ENCODE data around the gene DBNDD2. TPM values are rescaled to one million over a fixed set of nuclear protein-coding genes. Genes with fewer than 3 reads are reported as not detected.
A peak's percentile ranks its signal among the peaks of the same experiment; 100 is the strongest.

Gene DBNDD2
- total and polyA plus RNA-seq, 2 experiments from 2014 or later: 62.9 to 89.3 TPM

- Histone ChIP-seq H3K4me1 (ENCODE audit: low read depth) (no peaks in the 10 kb centered on the region), H3K9me3 (ENCODE audit: low read depth) (no peaks in the 10 kb centered on the region), H3K27me3 (no peaks in the 10 kb centered on the region), H3K4me3 (peak overlapping the region; percentile 23), H3K36me3 (no peaks in the 10 kb centered on the region), H3K27ac (no peak overlapping the region)
- no peak for TF ChIP-seq CTCF (IDR thresholded peaks at IDR 0.05; ENCODE audit: low read depth, low read length)
- no peak for DNase-seq (ENCODE audit: low read depth in 1 of 2, low spot score in 1 of 2)
These were observed 34.0 kb upstream of the DBNDD2 start for GRCh38 chr20:45374101-45374467.

- H3K36me3 ChIP-seq: no peaks in the 10 kb centered on the region
- no peak for DNase-seq (ENCODE audit: low read depth in 1 of 2, low spot score in 1 of 2)
These were observed 33.1 kb upstream of the DBNDD2 start for GRCh38 chr20:45374966-45375365.

GRCh38 chr20:45377269-45377668, 30.8 kb upstream of the DBNDD2 start:
- H3K9me3 ChIP-seq (ENCODE audit: low read depth): no peaks in the 10 kb centered on the region
- no peak for DNase-seq (ENCODE audit: low read depth in 1 of 2, low spot score in 1 of 2)
- no peak overlapping the region for H3K4me3 ChIP-seq
- H3K4me1 ChIP-seq (ENCODE audit: low read depth): no peaks in the 10 kb centered on the region
- no peak overlapping the region for H3K27ac ChIP-seq
- H3K36me3 ChIP-seq: no peaks in the 10 kb centered on the region
- H3K27me3 ChIP-seq: no peaks in the 10 kb centered on the region
- no peak for TF ChIP-seq CTCF (IDR thresholded peaks at IDR 0.05; ENCODE audit: low read depth, low read length)

More at GRCh38 chr20:45374966-45375365, 33.1 kb upstream of the DBNDD2 start:
- Histone ChIP-seq H3K9me3 (ENCODE audit: low read depth) (no peaks in the 10 kb centered on the region), H3K4me1 (ENCODE audit: low read depth) (no peaks in the 10 kb centered on the region), H3K27ac (no peak overlapping the region), H3K4me3 (no peak overlapping the region), H3K27me3 (no peaks in the 10 kb centered on the region)
- no peak for TF ChIP-seq CTCF (IDR thresholded peaks at IDR 0.05; ENCODE audit: low read depth, low read length)

- H3K27me3 ChIP-seq: no peaks in the 10 kb centered on the region
- H3K36me3 ChIP-seq: no peaks in the 10 kb centered on the region
- no peak within 1 kb of the TSS for H3K4me3 ChIP-seq
- H3K27ac ChIP-seq: no peak within 1 kb of the TSS
- H3K9me3 ChIP-seq (ENCODE audit: low read depth): no peaks in the 10 kb centered on the region
- H3K4me1 ChIP-seq (ENCODE audit: low read depth): no peaks in the 10 kb centered on the region
- DNase-seq (ENCODE audit: low read depth in 1 of 2, low spot score in 1 of 2): no peak
- no peak for TF ChIP-seq CTCF (IDR thresholded peaks at IDR 0.05; ENCODE audit: low read depth, low read length)
These were observed 29.9 kb upstream of the DBNDD2 start, which contains the start of gene TP53TG5 for GRCh38 chr20:45378191-45378590. Gene TP53TG5, minus strand, starts transcription at chr20:45378325. Its CDS starts 89 bp downstream, at chr20:45378236.

- Histone ChIP-seq H3K9me3 (ENCODE audit: low read depth) (no peaks in the 10 kb centered on the region), H3K36me3 (no peaks in the 10 kb centered on the region), H3K27me3 (no peaks in the 10 kb centered on the region), H3K4me3 (no peak overlapping the region), H3K4me1 (ENCODE audit: low read depth) (no peaks in the 10 kb centered on the region), H3K27ac (no peak overlapping the region)
- DNase-seq (ENCODE audit: low read depth in 1 of 2, low spot score in 1 of 2): no peak
- no peak for TF ChIP-seq CTCF (IDR thresholded peaks at IDR 0.05; ENCODE audit: low read depth, low read length)
These were observed 20.8 kb upstream of the DBNDD2 start for GRCh38 chr20:45387274-45387673.

- H3K4me3 ChIP-seq: no peak overlapping the region
- H3K36me3 ChIP-seq: no peaks in the 10 kb centered on the region
- no peak for TF ChIP-seq CTCF (IDR thresholded peaks at IDR 0.05; ENCODE audit: low read depth, low read length)
- DNase-seq (ENCODE audit: low read depth in 1 of 2, low spot score in 1 of 2): no peak
- H3K4me1 ChIP-seq (ENCODE audit: low read depth): no peaks in the 10 kb centered on the region
- no peaks in the 10 kb centered on the region for H3K9me3 ChIP-seq (ENCODE audit: low read depth)
- H3K27ac ChIP-seq: no peak overlapping the region
- H3K27me3 ChIP-seq: no peaks in the 10 kb centered on the region
These were observed 17.2 kb upstream of the DBNDD2 start for GRCh38 chr20:45390931-45391330.
